ENCODE data around the gene ANKRD22.

ANKRD22 gene

GRCh38 chr10:88848499-88848898 lies 3.1 kb downstream of the ANKRD22 start:
- TF ChIP-seq CTCF (IDR thresholded peaks at IDR 0.05; ENCODE audit: insufficient read depth, low read length, poor library complexity, severe bottlenecking): no peak
- Histone ChIP-seq H3K4me3 (replicated peaks; ENCODE audit: low read depth, low read length) (no peak overlapping the region), H3K27me3 (replicated peaks; ENCODE audit: control insufficient read depth, insufficient read depth, low read length) (no peaks in the 10 kb centered on the region), H3K36me3 (ENCODE audit: control insufficient read depth, insufficient read depth, low read length) (no peaks in the 10 kb centered on the region)
- no peak for DNase-seq (ENCODE audit: extremely low read depth, insufficient read length)

GRCh38 chr10:88843171-88843570 lies 8.5 kb downstream of the ANKRD22 start:
- Histone ChIP-seq H3K36me3 (ENCODE audit: control insufficient read depth, insufficient read depth, low read length) (no peaks in the 10 kb centered on the region), H3K27me3 (replicated peaks; ENCODE audit: control insufficient read depth, insufficient read depth, low read length) (no peaks in the 10 kb centered on the region), H3K4me3 (replicated peaks; ENCODE audit: low read depth, low read length) (no peak overlapping the region)
- DNase-seq (ENCODE audit: extremely low read depth, insufficient read length): no peak
- TF ChIP-seq CTCF (IDR thresholded peaks at IDR 0.05; ENCODE audit: insufficient read depth, low read length, poor library complexity, severe bottlenecking): no peak

GRCh38 chr10:88841316-88842111 lies 10.1 kb downstream of the ANKRD22 start:
- DNase-seq (ENCODE audit: extremely low read depth, insufficient read length): no peak
- Histone ChIP-seq H3K36me3 (ENCODE audit: control insufficient read depth, insufficient read depth, low read length) (no peaks in the 10 kb centered on the region), H3K4me3 (replicated peaks; ENCODE audit: low read depth, low read length) (no peak overlapping the region), H3K27me3 (replicated peaks; ENCODE audit: control insufficient read depth, insufficient read depth, low read length) (no peaks in the 10 kb centered on the region)
- no peak for TF ChIP-seq CTCF (IDR thresholded peaks at IDR 0.05; ENCODE audit: insufficient read depth, low read length, poor library complexity, severe bottlenecking)

GRCh38 chr10:88840881-88841280 lies 10.8 kb downstream of the ANKRD22 start:
- no peak for TF ChIP-seq CTCF (IDR thresholded peaks at IDR 0.05; ENCODE audit: insufficient read depth, low read length, poor library complexity, severe bottlenecking)
- DNase-seq (ENCODE audit: extremely low read depth, insufficient read length): no peak
- H3K27me3 ChIP-seq (replicated peaks; ENCODE audit: control insufficient read depth, insufficient read depth, low read length): no peaks in the 10 kb centered on the region
- no peak overlapping the region for H3K4me3 ChIP-seq (replicated peaks; ENCODE audit: low read depth, low read length)
- no peaks in the 10 kb centered on the region for H3K36me3 ChIP-seq (ENCODE audit: control insufficient read depth, insufficient read depth, low read length)

- Histone ChIP-seq H3K4me3 (replicated peaks; ENCODE audit: low read depth, low read length) (no peak overlapping the region), H3K27me3 (replicated peaks; ENCODE audit: control insufficient read depth, insufficient read depth, low read length) (no peaks in the 10 kb centered on the region), H3K36me3 (ENCODE audit: control insufficient read depth, insufficient read depth, low read length) (no peaks in the 10 kb centered on the region)
- TF ChIP-seq CTCF (IDR thresholded peaks at IDR 0.05; ENCODE audit: insufficient read depth, low read length, poor library complexity, severe bottlenecking): no peak
- DNase-seq (ENCODE audit: extremely low read depth, insufficient read length): no peak
These were observed 11.5 kb downstream of the ANKRD22 start for GRCh38 chr10:88840104-88840503.

All from GM06990 (cell line).